Inflammatory macrophage treated with lipopolysaccharide for 1 hour (primary cell): Measurements from ENCODE around the gene TMEM170A.

Experiments used
- DNase-seq, 2 donors: peaks; one replicate each; pipeline ENCODE4 v3.0.0-alpha.2; 2020 to 2022

TMEM170A gene

GRCh38 chr16:75398333-75398732 is 66.2 kb downstream of the TMEM170A start:
- DNase-seq, result no peak

- no peak for DNase-seq
Measured at GRCh38 chr16:75394941-75395340, 69.5 kb downstream of the TMEM170A start.
